Diencephalon (tissue), 1 donor: ENCODE results near the gene ACTL6B. TPM values are rescaled to one million over a fixed set of nuclear protein-coding genes. Genes with fewer than 3 reads are reported as not detected.

Source experiments
- total RNA-seq: library from RNA; depleted of rRNA; stranded (reverse); fragments of >200 nt; gene quantifications from one replicate; pipeline ENCODE4 v1.2.3, GENCODE V29; 2014

The ACTL6B gene
- 90.4 TPM for total RNA-seq

DNA sequence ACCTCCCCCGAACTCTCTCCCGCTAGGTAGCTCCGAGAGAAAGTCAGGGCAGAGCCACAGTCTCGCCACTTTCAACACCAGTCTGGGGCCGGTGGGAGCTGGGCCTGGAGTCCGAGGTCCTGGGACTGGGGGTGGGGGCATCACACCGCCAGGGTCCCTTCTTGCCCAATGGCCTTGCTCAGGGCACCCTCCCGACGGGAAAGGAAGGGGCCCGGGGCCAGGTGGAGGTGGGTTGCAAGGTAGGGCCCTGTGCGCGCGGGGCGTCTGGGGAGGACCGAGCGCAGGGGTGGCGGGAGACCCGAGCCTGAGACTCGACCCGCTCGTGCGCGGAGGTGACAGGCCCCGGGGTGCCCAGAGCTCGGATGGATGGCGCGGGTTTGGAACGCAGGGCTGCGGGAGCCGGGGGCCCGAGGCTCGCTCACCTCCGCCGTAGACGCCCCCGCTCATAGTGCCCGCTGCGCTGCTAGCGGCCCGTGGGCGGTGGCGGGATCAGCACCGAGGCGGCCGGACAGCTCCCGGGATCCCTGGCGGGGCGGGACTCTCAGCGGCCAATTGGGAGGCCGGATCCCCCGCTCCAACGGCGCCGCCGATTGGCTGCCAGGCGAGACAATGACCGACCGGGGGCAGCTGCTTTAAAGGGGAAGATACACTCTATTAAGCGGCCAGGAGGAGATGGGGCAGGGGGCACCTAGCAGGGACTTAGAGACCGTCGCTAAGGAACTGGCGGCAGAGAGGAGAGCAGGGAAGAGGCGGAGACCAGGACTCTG lies at the start of gene ACTL6B:
ACTL6B (minus strand) TSS at position 541 of the 767 bp plus-strand sequence; CDS start at position 447, 94 bp downstream.

DNA sequence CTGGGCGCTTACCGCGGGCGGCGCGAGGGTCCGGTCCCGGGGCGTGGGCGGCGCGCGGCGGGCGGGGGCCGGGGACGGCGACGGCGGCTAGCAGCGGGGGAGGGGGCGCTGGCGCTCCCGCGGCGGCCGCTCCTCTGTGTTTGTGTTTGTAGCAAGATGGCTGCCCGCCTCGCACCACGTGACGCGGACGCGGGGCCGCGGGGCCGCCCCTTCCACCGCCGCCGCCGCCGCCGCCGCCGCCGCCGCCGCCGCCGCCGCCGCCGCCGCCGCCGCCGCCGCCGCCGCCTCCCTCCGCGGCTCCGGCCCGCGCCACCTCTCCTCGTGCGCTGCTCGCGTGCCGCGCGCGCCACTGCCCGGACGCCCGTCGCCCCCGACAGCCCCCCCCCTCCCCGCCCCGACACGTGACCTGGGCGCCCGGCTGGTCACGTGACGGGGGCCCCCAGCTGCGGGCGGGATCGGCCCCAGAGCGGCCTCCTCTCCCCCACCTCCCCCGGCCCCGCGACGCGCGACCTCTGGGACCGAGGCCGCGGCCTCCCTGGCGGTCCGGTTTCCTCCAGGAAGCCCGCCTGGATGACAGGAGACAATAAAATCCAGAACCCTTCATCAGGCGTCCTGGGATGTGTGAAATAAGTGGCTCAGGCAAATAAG lies 38.0 kb upstream of the ACTL6B start, which contains the start of gene GIGYF1:
GIGYF1 (minus strand) TSS at position 153 of the 648 bp plus-strand sequence. CDS start 6,012 bp downstream, outside the sequence.

DNA sequence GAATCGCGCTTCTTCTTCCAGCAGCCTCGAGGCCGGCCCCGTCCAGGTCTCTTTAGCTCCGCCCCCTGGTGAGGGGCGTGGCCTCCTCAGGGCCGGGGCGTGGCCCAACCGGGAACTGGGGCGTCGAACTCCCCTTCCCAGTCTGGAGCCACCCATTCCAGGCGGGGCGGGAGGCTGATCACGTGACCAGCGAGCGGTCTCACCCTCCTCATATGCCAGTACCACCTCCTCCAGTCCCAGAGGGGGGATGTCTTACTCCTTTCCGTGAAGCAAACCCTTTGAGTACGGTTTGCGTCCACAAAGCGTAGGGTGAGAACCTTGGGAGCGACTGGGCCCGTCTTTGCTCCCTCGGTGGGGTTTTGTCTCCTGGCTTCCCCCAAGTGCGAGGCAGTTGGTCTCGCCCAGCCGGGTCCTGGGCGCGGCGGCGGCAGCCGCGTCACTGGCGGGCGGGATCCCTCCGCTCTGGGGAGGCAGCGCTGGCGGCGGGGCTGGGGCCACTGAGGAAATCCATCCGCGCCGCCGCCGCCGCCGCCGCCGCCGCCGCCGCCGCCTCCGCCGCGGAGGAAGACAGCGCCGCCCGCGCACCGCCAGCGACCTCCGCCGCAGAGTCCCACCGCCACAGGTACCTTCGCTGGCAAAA lies 17.2 kb upstream of the ACTL6B start, which contains the start of gene GNB2:
GNB2 (plus strand) TSS at position 439 of the 640 bp plus-strand sequence. CDS start 2,526 bp downstream, outside the sequence.

DNA sequence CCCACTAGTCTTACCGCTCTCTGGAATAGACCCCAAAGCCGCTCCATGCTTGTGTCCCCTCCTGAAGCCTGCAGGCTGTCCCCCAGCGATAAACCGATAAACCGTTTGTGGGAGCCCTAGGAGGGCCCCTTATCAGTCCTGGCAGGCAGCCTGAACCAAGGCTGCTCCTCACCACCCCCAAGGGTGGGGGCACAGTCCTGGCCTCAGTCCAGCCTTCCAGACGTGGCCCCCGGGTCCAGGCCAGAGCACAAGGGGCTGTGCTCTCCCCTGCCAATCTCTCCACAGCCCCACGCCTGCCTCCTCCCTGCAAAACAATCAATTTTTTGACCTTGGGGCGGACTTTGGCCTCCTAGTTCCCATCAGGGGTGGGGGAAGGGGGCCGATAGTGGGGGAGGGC lies 14.8 kb downstream of the ACTL6B start, which contains the start of gene TFR2:
TFR2 (minus strand) TSS at position 90 of the 397 bp plus-strand sequence; CDS start at position 47, 43 bp downstream.

DNA sequence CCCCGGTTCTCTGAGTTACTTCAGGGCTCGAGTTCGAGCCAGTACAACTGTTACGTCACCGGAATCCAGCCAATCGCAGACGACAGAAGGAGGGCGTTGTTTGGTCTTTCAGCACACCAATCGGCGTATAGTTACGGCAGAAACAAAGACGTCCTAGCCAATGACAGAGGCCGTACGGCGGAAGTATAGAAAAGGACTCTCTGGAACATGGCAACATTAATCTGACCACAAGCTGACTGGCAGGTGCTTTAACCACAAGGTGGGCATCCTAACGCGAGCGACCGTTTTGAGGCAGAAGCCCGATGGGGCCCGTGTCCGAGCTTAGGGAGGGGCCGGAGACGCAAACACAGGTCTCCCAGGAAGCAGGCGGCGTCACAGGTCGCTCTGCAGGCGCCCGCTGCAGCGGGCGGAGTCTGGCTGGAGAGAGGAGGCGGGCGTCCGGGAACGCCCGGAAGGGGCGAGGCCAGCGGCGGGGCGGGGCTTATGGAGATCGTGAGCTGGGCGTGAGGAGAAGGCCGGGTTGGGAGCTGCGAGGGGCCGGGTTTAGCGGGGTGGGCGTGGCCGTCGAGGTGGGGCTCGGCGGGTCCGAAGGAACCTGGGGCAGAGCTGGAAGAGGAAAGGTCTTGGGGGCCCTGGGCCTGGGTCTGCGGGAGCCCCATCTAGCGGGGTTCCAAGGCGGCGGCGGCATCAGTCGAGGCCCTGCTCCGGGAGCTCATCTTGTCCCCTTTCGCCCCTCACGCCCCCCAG lies 44.1 kb downstream of the ACTL6B start, which contains the start of gene MOSPD3:
MOSPD3 (plus strand) TSS at position 558 of the 747 bp plus-strand sequence. CDS start 252 bp downstream, outside the sequence.

Other genes starting within 250 kb of the ACTL6B start
- gene ZCWPW1, start 227.7 kb downstream of the ACTL6B start, total RNA-seq, result 2.1 TPM
- gene MEPCE, start 226.6 kb downstream of the ACTL6B start, total RNA-seq, result 27.9 TPM
- 7.6 TPM for gene PPP1R35, start 220.0 kb downstream of the ACTL6B start, total RNA-seq
- gene SPACDR, start 192.2 kb downstream of the ACTL6B start, total RNA-seq, result not detected
- 33.7 TPM for gene TSC22D4, start 177.2 kb downstream of the ACTL6B start, total RNA-seq
- 38.8 TPM for gene NYAP1, start 172.5 kb downstream of the ACTL6B start, total RNA-seq
- gene AGFG2, start 117.2 kb downstream of the ACTL6B start, total RNA-seq, result 6.7 TPM
- gene SAP25, start 82.5 kb downstream of the ACTL6B start, total RNA-seq, result not detected
- gene LRCH4, start 70.3 kb downstream of the ACTL6B start, total RNA-seq, result 11.1 TPM
- not detected for gene FBXO24, start 70.1 kb downstream of the ACTL6B start, total RNA-seq
- 9.0 TPM for gene PCOLCE, start 54.1 kb downstream of the ACTL6B start, total RNA-seq
- gene MOSPD3, start 43.9 kb downstream of the ACTL6B start, total RNA-seq, result 11.3 TPM
- gene TFR2, start 14.9 kb downstream of the ACTL6B start, total RNA-seq, result 9.2 TPM
- 120 TPM for gene GNB2, start 17.3 kb upstream of the ACTL6B start, total RNA-seq
- gene GIGYF1, start 37.8 kb upstream of the ACTL6B start, total RNA-seq, result 16.4 TPM
- 38.1 TPM for gene POP7, start 49.7 kb upstream of the ACTL6B start, total RNA-seq
- gene EPO, start 64.0 kb upstream of the ACTL6B start, total RNA-seq, result not detected
- not detected for gene ZAN, start 77.1 kb upstream of the ACTL6B start, total RNA-seq
- 11.1 TPM for gene EPHB4, start 171.1 kb upstream of the ACTL6B start, total RNA-seq
- gene SLC12A9, start 196.3 kb upstream of the ACTL6B start, total RNA-seq, result 27.9 TPM
- 10.4 TPM for gene TRIP6, start 210.9 kb upstream of the ACTL6B start, total RNA-seq
- gene SRRT, start 218.7 kb upstream of the ACTL6B start, total RNA-seq, result 30.2 TPM
- 3.7 TPM for gene UFSP1, start 233.3 kb upstream of the ACTL6B start, total RNA-seq
- gene ACHE, start 239.4 kb upstream of the ACTL6B start, total RNA-seq, result 73.4 TPM